IMR-90 (cell line): ENCODE measurements around the gene RASGRP1. TPM values are rescaled to one million over a fixed set of nuclear protein-coding genes. Genes with fewer than 3 reads are reported as not detected.

Source experiments
- ATAC-seq: fragments of 200-7000 bp; cut with Tn5 transposase; 2 replicates; pipeline ENCODE4 v1.9.1; 2020; ENCODE audit warnings: low read depth, mild to moderate bottlenecking, moderate library complexity
- BruUV-seq: library from RNA; stranded (reverse); fragments of 400-500 nt; replicated peaks from 2 replicates; lab custom pipeline; 2021; lab: Mats Ljungman, UMichigan
- CTCF ChIA-PET: fragments of 300-600 bp; formaldehyde crosslinking; extraction: SDS; loops from one replicate; lab custom pipeline; 2021; ENCODE audit warnings: antibody characterized with exemption; lab: Yijun Ruan, JAX
- POLR2A ChIA-PET: fragments of 300-600 bp; sonication (Branson Sonifier 250); formaldehyde crosslinking; loops from one replicate; lab custom pipeline; 2022; ENCODE audit warnings: antibody characterized with exemption; ENCODE audit not compliant: unreplicated experiment; lab: Charles Lee
- DNase-seq: peaks from one replicate; pipeline ENCODE4 v3.0.0; 2013
- H2AFZ ChIP-seq: replicated peaks from 2 replicates; pipeline ENCODE3; 2013; ENCODE audit warnings: low read length, mild to moderate bottlenecking; ENCODE audit not compliant: poor library complexity
- H2AK5ac ChIP-seq: 2 replicates; pipeline ENCODE4 v1.6.1; 2013; ENCODE audit warnings: low read depth, low read length, inconsistent platforms
- H2AK9ac ChIP-seq: replicated peaks from 2 replicates; pipeline ENCODE3; 2013; ENCODE audit warnings: mild to moderate bottlenecking, low read depth, low read length, moderate library complexity; ENCODE audit not compliant: poor library complexity
- H2BK120ac ChIP-seq: 2 replicates; pipeline ENCODE4 v1.6.1; 2013; ENCODE audit warnings: low read depth, low read length, inconsistent platforms
- H2BK15ac ChIP-seq: 3 replicates; pipeline ENCODE4 v1.6.1; 2013; ENCODE audit warnings: low read depth, low read length, inconsistent platforms
- H2BK20ac ChIP-seq: 2 replicates; pipeline ENCODE4 v1.6.1; 2013; ENCODE audit warnings: low read depth, mild to moderate bottlenecking, inconsistent platforms, low read length, moderate library complexity
- H2BK5ac ChIP-seq: 2 replicates; pipeline ENCODE4 v1.6.1; 2013; ENCODE audit warnings: mild to moderate bottlenecking, low read depth, low read length, inconsistent platforms; ENCODE audit not compliant: poor library complexity, severe bottlenecking
- H3K14ac ChIP-seq: replicated peaks from 2 replicates; pipeline ENCODE4 v1.6.1; 2013; ENCODE audit warnings: low read depth, low read length, inconsistent platforms
- H3K18ac ChIP-seq: 2 replicates; pipeline ENCODE4 v1.6.1; 2013; ENCODE audit warnings: low read depth, low read length, control low read depth
- H3K23ac ChIP-seq: 2 replicates; pipeline ENCODE4 v1.6.1; 2013; ENCODE audit warnings: low read depth, low read length, inconsistent platforms
- H3K27ac ChIP-seq: 2 replicates; pipeline ENCODE4 v1.5.1; 2013; ENCODE audit warnings: mild to moderate bottlenecking, control low read depth, low read length; ENCODE audit not compliant: insufficient read depth
- H3K27me3 ChIP-seq: 2 replicates; pipeline ENCODE4 v1.6.1; 2013; ENCODE audit warnings: low read length; ENCODE audit not compliant: control insufficient read depth, insufficient read depth
- H3K36me3 ChIP-seq: 2 replicates; pipeline ENCODE4 v1.6.1; 2013; ENCODE audit warnings: low read length, mixed read lengths; ENCODE audit not compliant: control insufficient read depth, insufficient read depth
- H3K4ac ChIP-seq: 2 replicates; pipeline ENCODE4 v1.6.1; 2013; ENCODE audit warnings: low read depth, low read length, inconsistent platforms
- H3K4me1 ChIP-seq: 2 replicates; pipeline ENCODE4 v1.6.1; 2013; ENCODE audit warnings: low read length, mixed read lengths; ENCODE audit not compliant: control insufficient read depth, insufficient read depth
- H3K4me2 ChIP-seq: 2 replicates; pipeline ENCODE4 v1.6.1; 2013; ENCODE audit warnings: low read depth, mild to moderate bottlenecking, control low read depth, low read length, moderate library complexity
- H3K4me3 ChIP-seq: 2 replicates; pipeline ENCODE4 v1.5.1; 2013; ENCODE audit warnings: low read depth, mild to moderate bottlenecking, control low read depth, low read length, moderate library complexity; ENCODE audit not compliant: insufficient read depth
- H3K56ac ChIP-seq: 2 replicates; pipeline ENCODE4 v1.6.1; 2013; ENCODE audit warnings: low read length, inconsistent platforms; ENCODE audit not compliant: insufficient read depth; ENCODE audit errors: extremely low read depth
- H3K79me1 ChIP-seq, 2 experiments: 2 replicates each; pipeline ENCODE4 v1.6.1; 2013; ENCODE audit warnings: low read length in 2 of 2, inconsistent platforms in 1 of 2, low read depth in 1 of 2
- H3K9ac ChIP-seq: 2 replicates; pipeline ENCODE4 v1.6.1; 2013; ENCODE audit warnings: low read depth, low read length, control low read depth
- H3K9me1 ChIP-seq: 2 replicates; pipeline ENCODE4 v1.6.1; 2013; ENCODE audit warnings: low read length, inconsistent platforms; ENCODE audit not compliant: insufficient read depth
- H3K9me3 ChIP-seq: 2 replicates; pipeline ENCODE4 v1.6.1; 2013; ENCODE audit warnings: low read length; ENCODE audit not compliant: control insufficient read depth, insufficient read depth
- H4K20me1 ChIP-seq: 2 replicates; pipeline ENCODE4 v1.6.1; 2013; ENCODE audit warnings: low read length, inconsistent platforms; ENCODE audit not compliant: insufficient read depth
- H4K5ac ChIP-seq: 2 replicates; pipeline ENCODE4 v1.6.1; 2013; ENCODE audit warnings: mild to moderate bottlenecking, low read depth, low read length, control low read depth
- H4K8ac ChIP-seq, 2 experiments: 2 replicates each; pipeline ENCODE4 v1.6.1; 2013; ENCODE audit warnings: low read depth in 2 of 2, low read length in 2 of 2, control low read depth in 1 of 2, inconsistent platforms in 1 of 2
- H4K91ac ChIP-seq: 2 replicates; pipeline ENCODE4 v1.6.1; 2013; ENCODE audit warnings: low read depth, low read length, inconsistent platforms; ENCODE audit not compliant: insufficient read depth
- FOS ChIP-seq: fragments of 150-350 bp; IDR thresholded peaks from 2 replicates; pipeline ENCODE4 v1.6.1; 2016; ENCODE audit warnings: low read depth, low read length
- WGBS, 2 experiments: methylation state at CpG; one replicate each; pipeline versions ENCODE4 v1.1.5 to v1.1.7; 2013; ENCODE audit warnings: missing lambda C conversion rate in 2 of 2; ENCODE audit not compliant: insufficient read length in 1 of 2; ENCODE audit errors: extremely low coverage in 2 of 2; 5-methylcytosine and 5-hydroxymethylcytosine counted together
- dilution Hi-C: fragments of 300-500 bp; cut with HindIII; formaldehyde crosslinking; loops from one replicate; pipeline ENCODE4 v1.14.3; 2018; ENCODE audit warnings: low sequenced_read_pairs; ENCODE audit not compliant: unreplicated experiment
- in situ Hi-C: fragments of 300-500 bp; cut with MboI; formaldehyde crosslinking; loops from 3 replicates; pipeline ENCODE4 v1.14.3; 2019; ENCODE audit warnings: low sequenced_read_pairs, inconsistent platforms, mixed read lengths
- intact Hi-C: fragments of 100-400 bp; cut with micrococcal nuclease; formaldehyde crosslinking; loops from 2 replicates; pipeline ENCODE4 v1.10.0; 2022
- polyA plus RNA-seq, 3 experiments: library from polyadenylated mRNA; depleted of rRNA; stranded (reverse); fragments of >200 nt; gene quantifications; 2 replicates each; pipeline ENCODE4 v1.2.3, GENCODE V29; 2012; ENCODE audit warnings: low replicate concordance in 1 of 3
- total RNA-seq: library from RNA; depleted of rRNA; stranded (reverse); fragments of >200 nt; gene quantifications from 2 replicates; pipeline ENCODE4 v1.2.3, GENCODE V29; 2012
- TF ChIP-seq, protein P1 (sequence below): fragments of 150-350 bp; IDR thresholded peaks from 2 replicates; pipeline ENCODE4 v1.6.1; 2016; ENCODE audit warnings: low read depth, mild to moderate bottlenecking, low read length, moderate library complexity, borderline replicate concordance

RASGRP1 gene
- total and polyA plus RNA-seq, 2 of the 4 experiments (the other 2 are of a cell fraction), result 1.4 to 3.2 TPM

DNA sequence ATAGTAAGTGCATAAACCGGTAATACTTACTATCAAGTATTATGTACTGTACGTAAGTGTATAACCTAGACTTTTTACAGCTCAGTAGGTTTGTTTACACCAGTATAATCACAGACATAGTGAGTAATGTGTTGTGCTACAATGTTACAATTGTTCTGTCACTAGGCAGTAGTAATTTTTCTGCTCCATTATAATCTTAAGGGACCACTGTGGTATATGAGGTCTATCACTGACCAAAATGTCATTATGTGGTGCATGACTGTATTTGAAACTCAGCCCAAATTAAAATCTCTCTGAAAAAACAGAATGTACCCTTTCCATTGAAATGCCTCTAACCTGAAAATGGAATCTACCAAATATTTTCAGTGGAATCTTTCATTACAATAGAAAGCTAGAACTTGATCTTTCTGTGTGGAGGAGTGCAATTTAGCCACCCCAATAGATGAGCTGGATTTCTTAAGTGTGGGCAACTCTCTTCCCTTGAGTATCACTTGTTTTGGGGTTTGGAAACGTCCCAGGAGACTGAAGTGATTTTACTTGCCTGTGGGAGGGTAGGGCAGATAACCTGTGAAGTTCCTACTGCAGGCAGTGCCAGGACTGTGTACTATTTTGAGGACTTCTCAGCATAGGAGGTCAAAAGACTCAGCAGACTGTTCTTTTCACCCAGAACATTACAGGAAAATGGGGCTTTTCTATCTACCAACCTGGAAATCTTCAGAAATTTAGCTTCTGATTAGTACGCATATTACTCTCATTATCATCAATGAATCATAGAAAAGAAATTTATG is 59.7 kb downstream of the RASGRP1 start:
- dilution Hi-C loops, result no loop called here
- Histone ChIP-seq H4K8ac (no peak overlapping the region), H3K9me3 (no peaks in the 10 kb centered on the region), H3K14ac (no peak overlapping the region), H2BK5ac (no peak overlapping the region), H2BK20ac (no peak overlapping the region), H3K4me2 (no peak overlapping the region), H3K36me3 (no peaks in the 10 kb centered on the region), H3K9ac (no peak overlapping the region), H3K9me1 (peaks cover 5% of the 10 kb centered on the region; the same call in 1 of the 2 replicates), H4K91ac (no peak overlapping the region), H3K23ac (no peak overlapping the region), H3K4me3 (no peak overlapping the region), H2BK120ac (no peak overlapping the region), H3K18ac (no peak overlapping the region), H3K27ac (no peak overlapping the region), H2BK15ac (no peak overlapping the region), H4K20me1 (no peaks in the 10 kb centered on the region), H3K27me3 (no peaks in the 10 kb centered on the region), H4K5ac (no peak overlapping the region), H3K4ac (no peak overlapping the region), H2AFZ (no peak overlapping the region), H3K56ac (no peak overlapping the region), H2AK5ac (no peak overlapping the region), H2AK9ac (no peak overlapping the region), H3K4me1 (no peaks in the 10 kb centered on the region; the same call in 1 of the 2 replicates), H3K79me1 (no peaks in the 10 kb centered on the region)
- ATAC-seq, result peak; percentile 13; the same call in 1 of the 2 replicates
- no CpG with 5 or more reads among the region's 4 CpGs for WGBS, 2 experiments
- CTCF ChIA-PET, result no interaction called here
- in situ Hi-C loops, result no loop called here
- intact Hi-C loops, result no loop called here
- no TSS peak for BruUV-seq
- TF ChIP-seq FOS, result no peak
- TF ChIP-seq, protein P1, sequence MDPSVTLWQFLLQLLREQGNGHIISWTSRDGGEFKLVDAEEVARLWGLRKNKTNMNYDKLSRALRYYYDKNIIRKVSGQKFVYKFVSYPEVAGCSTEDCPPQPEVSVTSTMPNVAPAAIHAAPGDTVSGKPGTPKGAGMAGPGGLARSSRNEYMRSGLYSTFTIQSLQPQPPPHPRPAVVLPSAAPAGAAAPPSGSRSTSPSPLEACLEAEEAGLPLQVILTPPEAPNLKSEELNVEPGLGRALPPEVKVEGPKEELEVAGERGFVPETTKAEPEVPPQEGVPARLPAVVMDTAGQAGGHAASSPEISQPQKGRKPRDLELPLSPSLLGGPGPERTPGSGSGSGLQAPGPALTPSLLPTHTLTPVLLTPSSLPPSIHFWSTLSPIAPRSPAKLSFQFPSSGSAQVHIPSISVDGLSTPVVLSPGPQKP, result no peak
- POLR2A ChIA-PET, result no interaction called here
- DNase-seq, result peak; percentile 13
